CD14-positive monocyte (primary cell): ENCODE measurements around the gene RPGRIP1. TPM values are rescaled to one million over a fixed set of nuclear protein-coding genes. Genes with fewer than 3 reads are reported as not detected.
A peak's percentile ranks its signal among the peaks of the same experiment; 100 is the strongest.

Experiments used
- DNase-seq, 3 donors: peaks; one replicate each; pipeline ENCODE4 v3.0.0-alpha.2; 2011 to 2022
- H2AFZ ChIP-seq: 2 replicates; pipeline ENCODE4 v1.6.0; 2012; ENCODE audit warnings: mild to moderate bottlenecking, low read depth, low read length, inconsistent platforms; ENCODE audit not compliant: insufficient read depth, poor library complexity, severe bottlenecking
- H3K27ac ChIP-seq, 2 donors: 1 replicate in 1 of 2; 2 replicates in 1 of 2; pipeline ENCODE4 v1.5.1; 2012 to 2013; ENCODE audit warnings: low read length in 2 of 2, control low read depth in 1 of 2, inconsistent platforms in 1 of 2, low read depth in 1 of 2, mild to moderate bottlenecking in 1 of 2
- H3K27me3 ChIP-seq, 2 donors: one replicate each; pipeline versions ENCODE4 v1.6.0 to v1.6.1; 2011 to 2013; ENCODE audit warnings: low read length in 2 of 2; ENCODE audit not compliant: control insufficient read depth in 2 of 2, insufficient read depth in 2 of 2
- H3K36me3 ChIP-seq, 2 donors: replicated peaks in 1 of 2; 1 replicate in 1 of 2; 2 replicates in 1 of 2; pipeline versions ENCODE4 v1.5.1 to v1.6.1; 2012 to 2013; ENCODE audit warnings: low read length in 2 of 2, control low read depth in 1 of 2, inconsistent platforms in 1 of 2, mild to moderate bottlenecking in 1 of 2; ENCODE audit not compliant: insufficient read depth in 2 of 2, control insufficient read depth in 1 of 2
- H3K4me1 ChIP-seq, 2 donors: 1 replicate in 1 of 2; 2 replicates in 1 of 2; pipeline versions ENCODE4 v1.5.1 to v1.6.1; 2012 to 2013; ENCODE audit warnings: low read length in 2 of 2, control low read depth in 1 of 2, inconsistent platforms in 1 of 2, mild to moderate bottlenecking in 1 of 2, moderate library complexity in 1 of 2; ENCODE audit not compliant: insufficient read depth in 2 of 2, control insufficient read depth in 1 of 2
- H3K4me2 ChIP-seq: replicated peaks from 2 replicates; pipeline ENCODE3; 2012; ENCODE audit warnings: low read length, moderate library complexity, mild to moderate bottlenecking; ENCODE audit not compliant: poor library complexity, severe bottlenecking; ENCODE audit errors: extremely low read depth
- H3K4me3 ChIP-seq, 3 experiments: fragments of 200-600 bp in 1 of 3; sonication (generic) in 1 of 3; replicated peaks in 1 of 3; 1 replicate in 2 of 3; 2 replicates in 1 of 3; pipeline ENCODE4 v1.5.1; 2011 to 2013; ENCODE audit warnings: low read length in 3 of 3, mild to moderate bottlenecking in 3 of 3, control low read depth in 2 of 3, low read depth in 2 of 3, inconsistent platforms in 1 of 3, moderate library complexity in 1 of 3
- H3K79me2 ChIP-seq: 2 replicates; pipeline ENCODE4 v1.6.0; 2012; ENCODE audit warnings: mild to moderate bottlenecking, control low read depth, inconsistent platforms, low read length, moderate library complexity; ENCODE audit not compliant: insufficient read depth
- H3K9ac ChIP-seq: 2 replicates; pipeline ENCODE4 v1.6.0; 2017; ENCODE audit warnings: low read length, mild to moderate bottlenecking; ENCODE audit not compliant: insufficient read depth, poor library complexity, severe bottlenecking
- H3K9me3 ChIP-seq, 2 donors: replicated peaks in 1 of 2; 1 replicate in 1 of 2; 2 replicates in 1 of 2; pipeline versions ENCODE4 v1.5.1 to v1.6.1; 2012 to 2013; ENCODE audit warnings: low read length in 2 of 2, control low read depth in 1 of 2; ENCODE audit not compliant: control insufficient read depth in 1 of 2, insufficient read depth in 1 of 2
- H4K20me1 ChIP-seq: 2 replicates; pipeline ENCODE4 v1.6.0; 2012; ENCODE audit warnings: mild to moderate bottlenecking, low read length, control low read depth, moderate library complexity; ENCODE audit not compliant: insufficient read depth
- H3K27ac Mint-ChIP-seq, 7 donors: one replicate each; pipeline ENCODE4 v1.8.0; 2020; ENCODE audit warnings: mild to moderate bottlenecking in 7 of 7, mixed read lengths in 7 of 7, moderate library complexity in 6 of 7, inconsistent platforms in 2 of 7
- H3K27me3 Mint-ChIP-seq, 3 donors: one replicate each; pipeline ENCODE4 v1.8.0; 2021 to 2022; ENCODE audit warnings: low read depth in 3 of 3, mild to moderate bottlenecking in 3 of 3, mixed read lengths in 3 of 3, moderate library complexity in 3 of 3, inconsistent platforms in 1 of 3
- H3K36me3 Mint-ChIP-seq, 2 donors: one replicate each; pipeline ENCODE4 v1.8.0; 2020; ENCODE audit warnings: mixed read lengths in 2 of 2, inconsistent platforms in 1 of 2, mild to moderate bottlenecking in 1 of 2
- H3K4me1 Mint-ChIP-seq: one replicate; pipeline ENCODE4 v1.8.0; 2020; ENCODE audit warnings: mild to moderate bottlenecking, mixed read lengths
- H3K4me3 Mint-ChIP-seq, 2 donors: one replicate each; pipeline ENCODE4 v1.8.0; 2020; ENCODE audit warnings: mild to moderate bottlenecking in 2 of 2, mixed read lengths in 2 of 2, moderate library complexity in 1 of 2
- H3K9me3 Mint-ChIP-seq, 7 donors: one replicate each; pipeline ENCODE4 v1.8.0; 2020 to 2022; ENCODE audit warnings: mixed read lengths in 7 of 7, mild to moderate bottlenecking in 6 of 7, moderate library complexity in 6 of 7, inconsistent platforms in 2 of 7
- WGBS: methylation state at CpG from one replicate; pipeline ENCODE4 v1.1.5; 2013; ENCODE audit warnings: missing lambda C conversion rate; ENCODE audit not compliant: insufficient coverage; 5-methylcytosine and 5-hydroxymethylcytosine counted together
- intact Hi-C, 2 donors: fragments of 100-400 bp; cut with micrococcal nuclease; formaldehyde crosslinking; loops; one replicate each; pipeline versions ENCODE4 v1.15.0 to v1.15.1; 2023
- polyA plus RNA-seq, 3 donors: library from polyadenylated mRNA; depleted of rRNA in 1 of 3; unstranded in 2 of 3; stranded (reverse) in 1 of 3; fragments of 300-500 nt in 2 of 3; fragments of >200 nt in 1 of 3; fragmentation: Illumina TruSeq in 2 of 3; gene quantifications; 1 replicate in 2 of 3; 2 replicates in 1 of 3; pipeline ENCODE4 v1.2.3, GENCODE V29; 2012 to 2021
- TF ChIP-seq, protein P1 (sequence below): fragments of 200-600 bp; IDR thresholded peaks from one replicate; pipeline ENCODE4 v1.8.0; 2022; ENCODE audit warnings: antibody characterized with exemption, mild to moderate bottlenecking

RPGRIP1 gene
- polyA plus RNA-seq, 3 donors: 4.7 to 10.4 (median 7.4) TPM

DNA sequence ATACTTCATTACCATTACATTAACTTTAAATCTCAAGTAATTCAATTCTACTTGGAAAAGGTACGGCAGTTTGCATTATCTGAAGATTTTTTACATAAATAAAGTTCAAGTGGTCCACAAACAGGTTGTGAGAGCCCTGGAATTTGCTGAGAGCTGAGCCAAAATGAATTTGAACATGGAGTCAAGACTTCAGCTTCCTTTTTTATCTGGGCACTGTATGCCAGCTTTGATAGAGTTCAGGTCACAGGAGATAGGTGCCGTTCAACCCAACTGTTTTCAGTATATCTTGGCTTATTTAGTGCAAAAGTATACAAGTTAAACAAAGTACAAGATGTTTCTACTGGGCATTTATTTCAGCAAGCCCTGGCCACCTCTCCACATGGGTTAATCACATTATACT lies 39.5 kb upstream of the RPGRIP1 start:
- no peaks in the 10 kb centered on the region for H3K9me3 ChIP-seq
- no peak overlapping the region for H3K27ac ChIP-seq
- no peak overlapping the region for H3K4me3 ChIP-seq
- TF ChIP-seq, protein P1, sequence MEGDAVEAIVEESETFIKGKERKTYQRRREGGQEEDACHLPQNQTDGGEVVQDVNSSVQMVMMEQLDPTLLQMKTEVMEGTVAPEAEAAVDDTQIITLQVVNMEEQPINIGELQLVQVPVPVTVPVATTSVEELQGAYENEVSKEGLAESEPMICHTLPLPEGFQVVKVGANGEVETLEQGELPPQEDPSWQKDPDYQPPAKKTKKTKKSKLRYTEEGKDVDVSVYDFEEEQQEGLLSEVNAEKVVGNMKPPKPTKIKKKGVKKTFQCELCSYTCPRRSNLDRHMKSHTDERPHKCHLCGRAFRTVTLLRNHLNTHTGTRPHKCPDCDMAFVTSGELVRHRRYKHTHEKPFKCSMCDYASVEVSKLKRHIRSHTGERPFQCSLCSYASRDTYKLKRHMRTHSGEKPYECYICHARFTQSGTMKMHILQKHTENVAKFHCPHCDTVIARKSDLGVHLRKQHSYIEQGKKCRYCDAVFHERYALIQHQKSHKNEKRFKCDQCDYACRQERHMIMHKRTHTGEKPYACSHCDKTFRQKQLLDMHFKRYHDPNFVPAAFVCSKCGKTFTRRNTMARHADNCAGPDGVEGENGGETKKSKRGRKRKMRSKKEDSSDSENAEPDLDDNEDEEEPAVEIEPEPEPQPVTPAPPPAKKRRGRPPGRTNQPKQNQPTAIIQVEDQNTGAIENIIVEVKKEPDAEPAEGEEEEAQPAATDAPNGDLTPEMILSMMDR: no peak
- H3K27me3 Mint-ChIP-seq: peaks cover 0 to 3% (median 0%) of the 10 kb centered on the region in 3 donors
- peaks cover 20% of the 10 kb centered on the region for H3K4me1 Mint-ChIP-seq
- H2AFZ ChIP-seq: no peak overlapping the region
- 100% methylated on average over 1 of the region's 2 CpGs for WGBS
- peaks cover 100% of the 10 kb centered on the region for H4K20me1 ChIP-seq
- H3K79me2 ChIP-seq: peaks cover 100% of the 10 kb centered on the region
- DNase-seq: no peak
- peaks cover 13 to 16% of the 10 kb centered on the region in 2 donors for H3K4me1 ChIP-seq
- peaks cover 31 to 52% of the 10 kb centered on the region in 2 donors for H3K36me3 Mint-ChIP-seq
- H3K4me2 ChIP-seq: no peak overlapping the region
- H3K36me3 ChIP-seq: peaks cover 27 to 85% of the 10 kb centered on the region in 2 donors
- H3K9me3 Mint-ChIP-seq: no peaks in the 10 kb centered on the region
- no peaks in the 10 kb centered on the region for H3K27me3 ChIP-seq
- H3K9ac ChIP-seq: no peak overlapping the region
- H3K27ac Mint-ChIP-seq: peak overlapping the region in 2 of 7 donors; percentile 42
- intact Hi-C loops: loop anchor here (5.0 kb wide), 1 partner anchor 142 kb away; the partner anchor contains the start of gene SUPT16H (in 2 of the 2)
- no peak overlapping the region for H3K4me3 Mint-ChIP-seq

DNA sequence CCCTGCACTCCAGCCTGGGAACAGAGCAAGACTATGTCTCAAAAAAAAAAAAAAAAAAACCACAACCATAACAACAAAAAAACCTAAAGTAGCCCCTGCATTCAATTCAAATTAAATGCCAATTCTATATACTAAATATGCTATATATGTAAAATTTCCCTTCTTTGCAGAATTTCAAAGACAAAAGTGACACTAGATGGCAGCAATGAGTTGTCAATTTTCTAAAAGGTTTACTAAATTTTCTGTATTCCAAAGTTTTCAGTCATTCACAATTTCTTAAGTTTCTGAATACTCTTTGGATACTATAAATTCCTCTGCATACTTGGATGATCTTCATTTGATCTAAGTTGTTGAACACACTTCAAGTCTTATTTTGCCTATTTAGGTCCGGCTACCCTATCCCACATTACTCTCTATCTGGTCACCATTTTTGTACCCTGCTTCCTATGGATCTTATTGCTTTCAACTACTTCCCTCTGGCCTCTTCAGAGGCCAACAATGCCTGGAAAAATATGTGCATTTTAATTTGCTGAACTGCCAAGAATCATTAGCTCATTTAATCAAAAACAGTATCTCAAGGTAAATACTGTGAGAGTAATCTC lies 38.6 kb upstream of the RPGRIP1 start:
- H3K27ac ChIP-seq: peak overlapping the region in 1 of 2 donors; percentile 10

More for the DNA sequence above, 38.6 kb upstream of the RPGRIP1 start:
- Mint-ChIP-seq H3K4me3 (no peak overlapping the region), H3K9me3 (no peaks in the 10 kb centered on the region), H3K36me3 (peaks cover 31 to 55% of the 10 kb centered on the region in 2 donors), H3K4me1 (peaks cover 25% of the 10 kb centered on the region), H3K27me3 (peaks cover 0 to 3% (median 0%) of the 10 kb centered on the region in 3 donors), H3K27ac (peak overlapping the region in 3 of 7 donors; percentile 58 to 69 (median 60))
- DNase-seq: peak in 2 of 3 donors; percentile 25 to 40
- no peak overlapping the region for H3K4me2 ChIP-seq
- peaks cover 13 to 21% of the 10 kb centered on the region in 2 donors for H3K4me1 ChIP-seq
- WGBS: 86% methylated on average over 1 of the region's 1 CpG
- peaks cover 100% of the 10 kb centered on the region for H4K20me1 ChIP-seq
- no peaks in the 10 kb centered on the region for H3K27me3 ChIP-seq
- peaks cover 24 to 85% of the 10 kb centered on the region in 2 donors for H3K36me3 ChIP-seq
- no peak overlapping the region for H2AFZ ChIP-seq
- TF ChIP-seq, protein P1: peak; percentile 75
- H3K4me3 ChIP-seq: no peak overlapping the region
- intact Hi-C loops: loop anchor here (5.0 kb wide), 1 partner anchor 141 kb away; the partner anchor contains the start of gene SUPT16H (in 2 of the 2)
- peaks cover 100% of the 10 kb centered on the region for H3K79me2 ChIP-seq
- no peaks in the 10 kb centered on the region for H3K9me3 ChIP-seq
- no peak overlapping the region for H3K9ac ChIP-seq
